Omental fat pad (tissue), 4 donors: Measurements from ENCODE around the gene STK25. TPM values are rescaled to one million over a fixed set of nuclear protein-coding genes. Genes with fewer than 3 reads are reported as not detected.

ENCODE experiments used
- ATAC-seq: fragments of 150-250 bp; one replicate; pipeline ENCODE4 v1.9.1; 2016; ENCODE audit warnings: mild to moderate bottlenecking, moderate library complexity; ENCODE audit not compliant: low FRiP score
- DNase-seq: peaks from one replicate; pipeline ENCODE4 v3.0.0-alpha.2; 2019; ENCODE audit warnings: low spot score
- CTCF ChIP-seq, 3 donors: fragments of 450-650 bp; IDR thresholded peaks; one replicate each; pipeline ENCODE4 v1.5.1; 2016 to 2017; ENCODE audit warnings: antibody characterized with exemption in 3 of 3, mild to moderate bottlenecking in 3 of 3, moderate library complexity in 2 of 3
- total RNA-seq, 4 donors: library from RNA; depleted of rRNA; stranded (reverse); fragments of >200 nt; gene quantifications; one replicate each; pipeline ENCODE4 v1.1.0, GENCODE V29; 2016

The STK25 gene
- total RNA-seq, 4 donors from 2014 or later: 103 to 175 (median 126) TPM

DNA sequence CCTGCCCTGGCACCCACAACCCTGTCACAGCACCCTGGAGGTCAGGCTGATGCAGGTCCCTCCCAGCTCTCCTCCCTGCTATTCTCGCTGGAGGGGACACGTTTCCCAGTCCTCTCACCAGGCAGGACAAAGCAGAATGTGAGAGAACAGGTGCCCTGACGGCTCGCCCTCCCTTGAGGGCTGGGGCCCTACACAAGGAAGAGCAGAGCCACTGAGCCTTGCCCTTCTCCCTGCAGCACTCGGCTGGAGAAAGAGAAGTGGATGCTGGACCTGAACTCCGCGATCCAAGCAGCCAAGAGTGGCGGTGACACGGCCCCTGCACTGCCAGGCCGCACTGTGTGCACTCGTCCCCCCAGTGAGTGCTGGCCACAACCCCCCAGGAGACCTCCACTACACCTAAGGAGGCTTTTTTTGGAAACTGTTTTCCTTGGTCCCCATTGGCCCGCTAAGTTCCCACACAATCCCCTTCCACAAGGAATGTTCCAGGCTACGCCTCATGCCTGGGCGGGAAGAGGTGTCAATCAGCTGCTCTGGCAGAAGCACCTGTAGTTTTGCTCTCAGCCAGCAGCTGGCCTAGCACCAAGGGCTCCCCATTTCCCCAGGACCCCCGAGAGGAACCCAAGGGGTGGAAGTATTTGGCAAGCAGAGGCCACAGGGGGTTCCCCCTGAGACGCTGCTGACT lies 17.4 kb downstream of the STK25 start:
- no peak for TF ChIP-seq CTCF (IDR thresholded peaks at IDR 0.05)
- ATAC-seq (no peak), DNase-seq (no peak)

GRCh38 chr2:241489733-241490680 lies 18.4 kb downstream of the STK25 start:
- no peak for TF ChIP-seq CTCF (IDR thresholded peaks at IDR 0.05)
- DNase-seq (no peak), ATAC-seq (no peak)

DNA sequence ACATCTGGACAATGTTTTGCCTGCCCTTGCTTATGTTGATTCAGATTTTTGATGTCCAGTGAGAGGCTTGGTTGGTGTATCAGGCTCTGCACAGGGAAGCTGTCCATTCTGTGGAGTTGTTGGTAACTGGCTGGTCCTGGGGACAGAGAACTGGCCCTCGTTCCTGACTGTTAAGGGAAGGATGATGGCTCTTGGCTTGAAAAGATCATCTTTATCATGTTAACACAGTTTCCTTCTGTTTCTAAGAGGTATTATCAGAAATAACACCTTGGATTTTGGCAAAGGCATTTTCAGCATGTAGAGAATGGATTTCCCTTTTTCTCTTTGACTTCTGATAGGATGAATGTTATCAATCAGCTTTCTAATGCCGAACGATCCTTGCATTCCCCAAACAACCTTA lies 19.3 kb downstream of the STK25 start:
- no peak for ATAC-seq
- no peak for DNase-seq

DNA sequence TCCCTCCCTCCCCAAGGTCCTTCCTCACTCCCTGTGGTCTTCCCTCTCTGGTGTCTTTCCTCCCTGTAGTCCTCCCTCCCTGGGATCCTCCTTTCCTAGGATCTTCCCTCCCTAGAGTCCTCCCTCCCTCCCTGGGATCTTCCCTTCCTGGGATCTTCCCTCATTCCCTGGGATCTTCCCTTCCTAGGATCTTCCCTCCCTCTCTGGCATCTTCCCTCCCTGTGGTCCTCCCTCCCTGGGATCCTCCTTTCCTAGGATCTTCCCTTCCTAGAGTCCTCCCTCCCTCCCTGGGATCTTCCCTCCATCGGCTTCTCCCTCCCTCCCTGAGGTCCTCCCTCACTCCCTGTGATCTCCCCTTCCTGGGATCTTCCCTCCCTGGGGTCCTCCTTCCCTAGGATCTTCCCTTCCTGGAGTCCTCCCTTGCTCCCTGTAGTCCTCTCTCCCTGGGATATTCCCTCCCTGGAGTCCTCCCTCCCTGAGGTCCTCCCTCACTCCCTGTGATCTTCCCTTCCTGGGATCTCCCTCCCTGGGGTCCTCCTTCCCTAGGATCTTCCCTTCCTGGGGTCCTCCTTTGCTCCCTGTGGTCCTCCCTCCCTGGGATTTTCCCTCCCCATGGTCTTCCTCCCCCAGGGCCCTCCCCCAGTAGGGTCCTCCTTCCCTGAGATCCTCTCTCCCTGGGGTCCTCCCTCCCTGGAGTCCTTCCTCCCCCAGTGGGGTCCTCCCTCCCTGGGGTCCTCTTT lies 23.0 kb downstream of the STK25 start:
- DNase-seq (no peak), ATAC-seq (no peak)
- no peak for TF ChIP-seq CTCF (IDR thresholded peaks at IDR 0.05)

More for the DNA sequence above, 19.3 kb downstream of the STK25 start:
- no peak for TF ChIP-seq CTCF (IDR thresholded peaks at IDR 0.05)

GRCh38 chr2:241483305-241483704 lies 25.1 kb downstream of the STK25 start:
- DNase-seq: no peak
- no peak for TF ChIP-seq CTCF (IDR thresholded peaks at IDR 0.05)
- no peak for ATAC-seq

DNA sequence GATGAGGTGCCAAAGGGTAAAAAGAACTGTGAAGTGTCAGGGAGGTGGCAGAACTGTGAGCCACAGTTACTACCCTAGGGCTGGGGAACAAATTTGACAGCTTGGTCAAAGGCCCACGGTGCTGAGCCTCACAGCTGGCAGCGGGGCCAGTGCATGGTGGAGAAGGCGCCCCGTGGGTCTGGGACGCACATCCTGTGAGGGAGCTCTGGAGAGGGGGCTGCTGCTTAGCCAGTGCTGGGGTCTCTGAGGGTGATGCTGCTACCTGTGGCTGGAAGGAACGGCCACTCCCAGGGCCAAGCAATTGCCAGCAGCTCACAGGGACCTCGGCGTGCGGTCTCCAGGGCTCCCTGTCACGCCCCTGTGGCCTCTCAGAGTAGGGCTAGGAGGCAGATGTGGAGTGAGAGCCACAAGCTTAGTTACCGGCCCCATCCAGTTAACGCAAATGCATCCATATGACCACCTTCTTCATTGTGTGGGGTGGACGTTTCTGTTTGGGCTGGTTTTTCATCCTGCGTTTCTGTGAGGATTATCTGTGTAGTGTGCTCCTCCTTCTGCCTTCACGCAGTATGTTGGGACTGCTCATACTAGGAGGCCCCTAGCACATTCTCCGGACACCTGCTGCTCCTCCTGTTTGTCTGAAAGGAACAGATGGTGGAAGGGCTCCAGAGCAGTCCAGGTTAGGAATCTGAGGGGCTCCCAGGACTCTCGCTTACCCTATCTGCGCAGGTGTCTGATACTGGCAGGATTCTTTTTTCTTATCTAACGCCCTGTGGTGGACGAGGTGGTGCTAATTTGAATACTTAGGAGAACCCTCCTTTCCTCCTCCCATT lies 26.0 kb downstream of the STK25 start:
- TF ChIP-seq CTCF (IDR thresholded peaks at IDR 0.05): no peak
- ATAC-seq: no peak
- no peak for DNase-seq
